ENCODE data around the gene NADSYN1.
"Not testable (repeated sequence)": the region's sequence is repeated elsewhere in the genome, so short reads cannot be mapped to it uniquely, and the experiment has no call there.

Gene NADSYN1

GRCh38 chr11:71453037-71453917 lies at the start of gene NADSYN1:
Gene NADSYN1 (plus strand): TSS chr11:71453203. CDS start chr11:71453297, 94 bp downstream.
- DNase-seq: peak; percentile 96

GRCh38 chr11:71404209-71404608 lies 48.8 kb upstream of the NADSYN1 start:
- DNase-seq: no peak

GRCh38 chr11:71406681-71407080 lies 46.3 kb upstream of the NADSYN1 start:
- no peak for DNase-seq

DNA sequence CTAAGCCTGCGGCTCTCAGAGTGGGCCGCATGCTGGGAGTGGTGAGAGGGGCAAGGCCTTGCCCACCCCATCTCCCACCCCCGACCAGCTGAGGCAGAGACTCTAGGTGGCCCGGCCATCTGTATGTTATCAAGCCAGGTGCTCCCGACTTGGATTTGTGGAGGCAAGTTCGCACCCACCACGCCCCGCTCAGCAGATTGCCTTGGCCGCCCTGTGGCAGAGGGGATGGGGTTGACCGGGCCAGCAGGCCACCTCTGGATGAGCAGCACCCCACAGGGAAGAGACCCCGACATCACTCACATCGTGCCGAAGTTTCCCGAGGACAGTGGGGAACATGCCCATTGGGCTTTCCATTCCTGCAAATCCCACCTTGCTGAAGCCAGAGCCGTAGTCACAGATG lies 45.6 kb upstream of the NADSYN1 start:
- no peak for DNase-seq

- DNase-seq: no peak
These were observed 44.2 kb upstream of the NADSYN1 start for GRCh38 chr11:71408826-71409225.

DNA sequence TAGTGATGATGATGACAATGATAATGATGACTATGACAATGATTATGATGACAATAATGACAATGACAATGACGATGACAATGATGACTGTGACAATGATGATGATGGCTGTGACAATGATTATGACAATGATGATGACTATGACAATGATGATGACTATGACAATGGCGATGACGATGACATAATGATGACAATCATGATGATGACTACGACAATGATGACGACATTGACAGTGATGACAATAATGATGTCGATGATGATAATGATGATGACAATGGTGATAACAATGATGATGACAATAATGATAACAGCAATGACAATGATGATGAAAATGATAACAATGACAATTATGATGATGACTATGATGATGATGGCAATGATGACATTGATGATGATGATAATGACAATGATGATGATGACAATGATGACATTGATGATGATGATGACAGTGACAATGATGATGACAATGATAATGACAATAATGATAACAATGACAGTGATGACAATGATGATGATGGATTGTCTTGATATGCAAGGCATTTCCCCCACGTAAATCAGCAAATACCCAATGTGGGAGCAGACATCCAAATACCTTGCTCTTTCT lies 42.5 kb upstream of the NADSYN1 start:
- DNase-seq: no peak

DNA sequence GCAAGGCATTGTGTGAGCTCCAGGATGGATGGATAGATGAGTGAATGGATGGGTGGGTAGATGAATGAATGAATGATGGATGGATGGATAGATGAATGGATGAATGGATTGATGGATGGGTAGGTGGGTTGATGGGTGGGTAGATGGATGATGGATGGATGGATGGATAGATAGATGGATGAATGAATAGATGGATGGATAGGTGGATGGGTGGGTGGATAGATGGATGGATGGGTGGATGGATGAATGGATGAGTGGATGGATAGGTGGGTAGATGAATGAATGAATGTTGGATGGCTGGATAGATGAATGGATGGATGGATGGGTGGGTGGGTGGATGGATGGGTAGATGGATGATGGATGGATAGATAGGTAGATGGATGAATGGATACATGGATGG lies 38.4 kb upstream of the NADSYN1 start:
- DNase-seq: no peak

DNA sequence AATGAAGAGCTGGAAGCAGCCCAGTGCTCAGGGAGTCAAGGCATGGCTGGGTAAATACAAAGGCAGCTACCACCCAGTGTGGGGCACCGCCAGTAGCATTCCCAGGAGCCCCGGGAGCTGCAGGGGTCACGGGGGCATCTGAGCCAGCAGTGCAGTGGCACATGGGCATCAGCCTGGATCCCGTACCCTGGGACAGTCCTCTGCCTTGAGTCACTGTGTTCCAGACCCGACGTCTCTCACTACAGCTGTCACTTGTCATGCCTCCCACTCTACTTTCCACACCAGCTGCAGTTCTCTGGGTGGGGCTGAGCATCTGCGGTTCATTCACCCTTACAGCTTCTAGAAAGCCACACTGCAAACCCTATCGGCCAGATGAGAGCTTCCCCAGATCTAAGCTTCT lies 34.4 kb upstream of the NADSYN1 start:
- DNase-seq: no peak

DNA sequence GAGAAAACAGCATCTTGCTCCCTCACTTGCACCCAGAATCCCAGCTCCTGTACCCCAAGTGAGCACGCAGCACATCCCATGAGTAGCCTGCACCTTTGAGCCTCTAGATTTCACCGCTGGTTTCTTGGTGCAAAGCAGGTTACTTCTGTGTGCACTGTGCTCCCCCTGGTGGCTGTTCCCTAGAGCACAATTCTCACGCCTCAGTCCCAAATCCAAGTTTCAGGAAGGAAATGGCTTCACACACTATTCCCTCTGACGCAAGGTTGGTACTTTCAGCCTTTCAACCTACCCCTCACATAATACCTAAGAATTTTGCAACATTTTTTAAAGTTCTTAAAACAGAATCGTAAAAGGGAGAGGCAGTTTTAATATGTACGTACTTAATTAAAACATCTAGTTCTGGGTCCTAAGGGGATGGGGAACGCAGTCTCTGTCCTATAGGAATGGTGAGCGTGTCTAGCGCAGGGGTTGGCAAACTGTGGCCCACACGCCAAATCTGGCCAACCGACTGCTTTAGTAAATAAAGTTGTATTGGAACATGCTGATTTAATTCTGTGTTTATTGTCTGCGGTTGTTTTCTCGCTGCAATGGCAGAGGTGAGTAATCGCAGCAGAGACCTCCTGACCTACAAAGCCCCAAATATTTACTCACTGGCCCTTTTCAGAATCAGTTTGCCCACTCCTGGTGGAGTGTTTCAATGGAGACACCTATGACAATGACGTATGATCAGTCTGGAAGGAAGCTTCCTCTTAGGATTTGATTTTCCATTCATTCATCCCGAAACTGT lies 32.4 kb upstream of the NADSYN1 start:
- DNase-seq: no peak

GRCh38 chr11:71421392-71421950 lies 31.5 kb upstream of the NADSYN1 start:
- no peak for DNase-seq

DNA sequence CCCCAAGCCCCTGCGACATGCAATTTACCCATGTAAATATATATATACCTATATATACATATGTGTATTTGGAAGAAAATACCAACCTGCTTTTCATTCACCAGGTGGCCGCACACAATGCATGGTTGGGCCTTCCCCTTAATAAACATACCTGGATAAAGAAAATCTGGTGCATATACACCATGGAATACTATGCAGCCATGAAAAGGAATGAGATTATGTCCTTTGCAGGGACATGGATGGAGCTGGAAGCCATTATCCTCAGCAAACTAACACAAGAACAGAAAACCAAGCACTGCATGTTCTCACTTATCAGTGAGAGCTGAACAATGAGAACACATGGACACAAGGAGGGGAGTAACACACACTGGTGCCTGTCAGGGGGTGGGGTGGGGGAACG lies 30.7 kb upstream of the NADSYN1 start:
- DNase-seq: not testable (repeated sequence)

DNA sequence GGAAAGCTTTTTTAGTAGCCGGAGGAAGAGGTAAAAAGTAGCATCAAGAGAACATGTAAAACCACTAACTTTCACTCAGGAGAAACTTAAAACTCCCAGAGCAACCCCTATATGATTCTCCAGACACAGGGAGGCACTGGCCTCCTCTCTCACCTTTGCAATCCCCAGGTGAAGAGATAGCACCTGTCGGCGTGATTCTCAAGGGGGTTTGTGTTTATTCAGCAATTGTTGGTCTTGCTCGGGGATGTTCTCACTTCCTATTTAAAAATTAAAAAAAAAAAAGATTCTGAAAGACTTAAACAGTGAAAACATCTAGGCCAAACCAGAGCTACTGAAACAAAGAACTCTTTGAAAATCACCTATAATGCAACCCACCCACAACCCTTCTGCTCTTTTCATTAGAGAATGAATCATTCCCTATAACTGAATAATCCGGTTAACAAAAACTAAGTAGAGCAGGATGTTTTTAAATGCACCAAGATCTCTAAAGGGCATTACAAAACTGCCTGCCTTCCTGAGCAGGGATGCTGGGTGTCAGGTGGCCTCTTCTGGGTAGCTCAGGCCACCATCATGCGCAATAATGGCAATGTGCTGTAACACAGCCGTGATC lies 29.7 kb upstream of the NADSYN1 start:
- DNase-seq: no peak

DNA sequence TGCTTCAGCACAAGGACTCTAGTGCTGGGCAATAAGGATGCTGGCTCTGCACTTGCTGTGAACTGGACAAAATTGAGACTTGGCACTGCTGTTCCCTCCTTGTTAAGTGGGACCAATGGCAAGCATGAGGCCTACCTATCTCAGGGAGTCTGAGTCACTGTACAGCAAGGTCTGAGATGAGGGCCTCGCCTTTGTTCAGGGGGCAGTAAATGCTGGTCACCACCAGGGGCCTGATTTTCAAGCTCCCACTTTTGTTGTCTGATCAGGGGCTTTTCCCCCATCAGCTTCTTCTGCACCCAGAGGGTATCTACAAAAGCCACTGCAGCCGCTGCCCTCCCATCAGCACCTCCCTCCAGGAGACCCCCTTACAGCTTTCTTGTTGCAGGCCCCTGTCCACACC lies 27.6 kb upstream of the NADSYN1 start:
- no peak for DNase-seq

- no peak for DNase-seq
These were observed 27.1 kb upstream of the NADSYN1 start for GRCh38 chr11:71425860-71426259.

GRCh38 chr11:71426413-71426812 lies 26.6 kb upstream of the NADSYN1 start:
- no peak for DNase-seq

- DNase-seq: no peak
These were observed 24.1 kb upstream of the NADSYN1 start for GRCh38 chr11:71428861-71429435.

DNA sequence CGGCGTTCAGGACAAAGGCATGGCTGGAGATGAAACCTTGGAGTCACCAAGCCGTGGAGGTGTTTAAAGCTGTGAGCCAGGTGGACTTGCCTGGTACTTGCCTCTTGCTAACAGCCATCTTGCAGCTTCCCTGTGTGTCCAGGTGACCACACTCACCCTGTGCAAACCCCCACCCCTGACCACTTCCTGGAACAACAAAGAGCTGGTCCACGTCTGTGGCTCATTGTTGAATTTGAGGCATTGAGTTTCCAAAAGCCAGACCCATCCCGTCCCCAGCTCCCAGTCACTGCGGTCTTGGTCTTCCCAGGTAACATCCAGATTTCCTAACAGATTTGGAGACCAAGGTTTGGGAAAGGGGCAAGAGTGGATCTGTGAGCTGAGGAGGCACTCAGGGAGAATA lies 23.3 kb upstream of the NADSYN1 start:
- no peak for DNase-seq

GRCh38 chr11:71430166-71430565 lies 22.8 kb upstream of the NADSYN1 start:
- DNase-seq: no peak

DNA sequence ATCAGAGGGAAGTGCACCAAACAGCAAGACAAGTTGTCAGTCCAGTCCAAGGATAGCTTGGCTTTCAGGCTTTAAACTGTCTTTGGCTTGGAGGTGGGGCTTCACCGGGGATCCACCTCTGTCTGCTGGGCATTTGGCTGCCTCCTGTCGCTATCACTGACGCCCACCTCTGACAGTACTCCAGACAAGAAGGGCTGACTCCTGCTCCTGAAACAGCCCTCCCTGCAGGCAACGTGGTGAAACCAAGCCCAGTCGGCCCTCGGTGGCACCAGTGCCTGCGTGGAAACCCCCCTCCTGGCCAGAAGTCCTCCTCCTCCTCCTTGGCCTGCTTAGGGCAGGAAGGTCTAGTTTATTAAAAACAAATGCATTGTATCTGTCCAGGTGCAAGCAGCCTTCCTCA lies 21.7 kb upstream of the NADSYN1 start:
- no peak for DNase-seq

GRCh38 chr11:71432761-71433647 lies 20.0 kb upstream of the NADSYN1 start:
- DNase-seq: no peak

DNA sequence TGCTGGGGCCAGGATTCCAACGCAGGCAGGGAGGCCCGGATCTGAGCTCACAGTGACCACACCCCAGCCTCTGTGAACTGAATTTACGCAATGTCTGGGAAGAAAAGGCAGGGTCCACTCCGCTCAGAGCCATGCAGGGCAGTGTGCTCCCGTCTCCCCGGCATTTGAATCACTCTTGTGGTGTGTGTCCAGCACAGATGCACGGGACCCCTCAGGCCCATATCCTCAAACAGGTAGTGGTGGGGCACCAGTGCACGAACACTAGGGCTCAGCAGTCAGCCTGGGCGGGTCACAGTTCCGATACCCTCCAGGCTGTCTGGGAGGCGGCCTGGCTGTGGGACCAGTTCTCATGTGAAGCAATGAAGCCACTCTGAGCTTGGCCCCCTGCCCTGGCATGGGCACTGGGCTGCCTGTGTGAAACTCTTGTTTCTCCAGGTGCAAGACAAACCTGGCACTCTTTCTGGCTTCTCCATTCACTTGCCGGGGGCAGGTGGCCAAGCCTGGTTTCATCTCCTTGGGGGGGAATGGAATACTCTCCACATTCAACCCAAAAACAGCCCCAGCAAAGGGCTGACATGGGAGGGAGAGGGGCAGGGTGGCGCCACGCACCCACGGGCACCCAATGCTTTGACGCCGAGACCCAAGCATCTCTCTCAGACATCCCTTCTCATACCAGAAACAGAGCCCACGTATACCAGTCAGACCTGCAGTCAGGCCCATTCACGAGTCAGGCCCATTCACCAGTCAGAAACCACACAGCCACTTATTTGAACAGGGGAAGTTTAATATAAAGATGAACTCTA lies 19.2 kb upstream of the NADSYN1 start:
- DNase-seq: no peak

Data from amniotic stem cell (primary cell).